HCT116 (cell line): Measurements from ENCODE around the gene CHCHD4. TPM values are rescaled to one million over a fixed set of nuclear protein-coding genes. Genes with fewer than 3 reads are reported as not detected.

ENCODE experiments used
- ATAC-seq: fragments of 200-7000 bp; cut with Tn5 transposase; 2 replicates; pipeline ENCODE4 v1.9.1; 2020; ENCODE audit warnings: mild to moderate bottlenecking, moderate library complexity
- BruUV-seq: library from RNA; stranded (reverse); fragments of 400-500 nt; replicated peaks from 2 replicates; lab custom pipeline; 2021; lab: Mats Ljungman, UMichigan
- CTCF ChIA-PET: fragments of 300-600 bp; sonication (Branson Sonifier 250); formaldehyde crosslinking; loops from one replicate; lab custom pipeline; 2021; ENCODE audit warnings: antibody characterized with exemption; lab: Charles Lee
- POLR2A ChIA-PET: fragments of 300-600, 350-600 bp; sonication (Branson Sonifier 250); formaldehyde crosslinking; loops from one replicate; lab custom pipeline; 2021; ENCODE audit warnings: antibody characterized with exemption; lab: Charles Lee
- RAD21 ChIA-PET, 2 experiments: fragments of 300-600 bp; sonication (Branson Sonifier 250); formaldehyde crosslinking; loops; one replicate each; lab custom pipeline; 2023; ENCODE audit warnings: low total read pairs in 2 of 2; ENCODE audit not compliant: uncharacterized antibody in 2 of 2, unreplicated experiment in 2 of 2, low non-redundant PET in 1 of 2; lab: Charles Lee
- DNase-seq: peaks from one replicate; pipeline ENCODE4 v3.0.0-alpha.2; 2010; ENCODE audit warnings: low read depth, low spot score
- H2AFZ ChIP-seq: fragments of 200-600 bp; shearing (Covaris generic), sonication (generic); 2 replicates; pipeline ENCODE4 v1.6.1; 2017; ENCODE audit warnings: low read depth, mixed run types, mixed read lengths, antibody characterized with exemption, low read length; ENCODE audit not compliant: poor library complexity, severe bottlenecking
- H3K27ac ChIP-seq: 2 replicates; pipeline ENCODE4 v1.5.1; 2012; ENCODE audit warnings: low read depth, low read length
- H3K27me3 ChIP-seq: fragments of 200-600 bp; sonication (generic); 2 replicates; pipeline ENCODE4 v1.6.1; 2016; ENCODE audit warnings: mixed run types, low read length, mixed read lengths; ENCODE audit not compliant: insufficient read depth
- H3K36me3 ChIP-seq, 2 experiments: fragments of 200-500 bp in 1 of 2; fragments of 200-600 bp in 1 of 2; sonication (Bioruptor generic) in 1 of 2; sonication (generic) in 1 of 2; 2 replicates each; pipeline versions ENCODE4 v1.5.1 to v1.6.1; 2014 to 2016; ENCODE audit warnings: low read length in 2 of 2, inconsistent platforms in 1 of 2, mixed read lengths in 1 of 2, mixed run types in 1 of 2; ENCODE audit not compliant: insufficient read depth in 2 of 2, control insufficient read depth in 1 of 2
- H3K4me1 ChIP-seq, 2 experiments: fragments of 200-600 bp in 1 of 2; sonication (generic) in 1 of 2; 2 replicates each; pipeline versions ENCODE4 v1.5.1 to v1.6.1; 2012 to 2017; ENCODE audit warnings: low read length in 2 of 2, inconsistent platforms in 1 of 2, mild to moderate bottlenecking in 1 of 2, mixed read lengths in 1 of 2, mixed run types in 1 of 2, moderate library complexity in 1 of 2; ENCODE audit not compliant: insufficient read depth in 2 of 2, control insufficient read depth in 1 of 2
- H3K4me2 ChIP-seq: fragments of 200-600 bp; sonication (generic); 2 replicates; pipeline ENCODE4 v1.6.1; 2017; ENCODE audit warnings: mixed run types, low read length, mixed read lengths
- H3K4me3 ChIP-seq, 2 experiments: fragments of 200-600 bp in 1 of 2; sonication (generic) in 1 of 2; replicated peaks in 1 of 2; 2 replicates each; pipeline ENCODE4 v1.5.1; 2011 to 2016; ENCODE audit warnings: low read length in 2 of 2, control low read depth in 1 of 2, low read depth in 1 of 2, mild to moderate bottlenecking in 1 of 2, mixed read lengths in 1 of 2, mixed run types in 1 of 2
- H3K79me2 ChIP-seq: fragments of 200-600 bp; sonication (generic); 2 replicates; pipeline ENCODE4 v1.6.1; 2017; ENCODE audit warnings: mild to moderate bottlenecking, mixed run types, low read length, moderate library complexity, mixed read lengths; ENCODE audit not compliant: insufficient read depth
- H3K9ac ChIP-seq: fragments of 200-600 bp; sonication (generic); 2 replicates; pipeline ENCODE4 v1.6.1; 2016; ENCODE audit warnings: low read length, mixed read lengths
- H3K9me2 ChIP-seq: fragments of 200-600 bp; sonication (generic), shearing (Covaris generic); 2 replicates; pipeline ENCODE4 v1.6.1; 2017; ENCODE audit warnings: mixed run types, mild to moderate bottlenecking, moderate library complexity; ENCODE audit not compliant: insufficient read depth
- H3K9me3 ChIP-seq, 2 experiments: fragments of 200-500 bp in 1 of 2; fragments of 200-600 bp in 1 of 2; sonication (Bioruptor generic) in 1 of 2; sonication (generic) in 1 of 2; 2 replicates each; pipeline ENCODE4 v1.6.1; 2014 to 2017; ENCODE audit warnings: low read length in 2 of 2, mixed read lengths in 2 of 2, inconsistent platforms in 1 of 2, low read depth in 1 of 2, mild to moderate bottlenecking in 1 of 2, mixed run types in 1 of 2, moderate library complexity in 1 of 2; ENCODE audit not compliant: control insufficient read depth in 1 of 2, insufficient read depth in 1 of 2
- H4K20me1 ChIP-seq: fragments of 200-600 bp; sonication (generic), shearing (Covaris generic); 2 replicates; pipeline ENCODE4 v1.6.1; 2017; ENCODE audit warnings: mixed run types, mild to moderate bottlenecking, moderate library complexity; ENCODE audit not compliant: insufficient read depth
- CBX3 ChIP-seq: IDR thresholded peaks from 2 replicates; pipeline ENCODE4 v1.6.1; 2012; ENCODE audit warnings: low read depth
- CEBPB ChIP-seq: IDR thresholded peaks from 2 replicates; pipeline ENCODE4 v1.6.1; 2012; ENCODE audit warnings: low read depth
- EGR1 ChIP-seq: IDR thresholded peaks from 2 replicates; pipeline ENCODE4 v1.6.1; 2012; ENCODE audit warnings: low read depth
- ELF1 ChIP-seq: IDR thresholded peaks from 2 replicates; pipeline ENCODE4 v1.6.1; 2012; ENCODE audit warnings: low read depth, borderline replicate concordance
- EZH2 ChIP-seq: fragments of 200-600 bp; sonication (generic); IDR thresholded peaks from 2 replicates; pipeline ENCODE4 v1.6.1; 2017; ENCODE audit warnings: antibody characterized with exemption, mixed run types
- EZH2phosphoT487 ChIP-seq: fragments of 200-600 bp; IDR thresholded peaks from 2 replicates; pipeline ENCODE4 v1.6.1; 2018; ENCODE audit warnings: antibody characterized with exemption, borderline replicate concordance
- FOSL1 ChIP-seq: IDR thresholded peaks from 2 replicates; pipeline ENCODE4 v1.6.1; 2012; ENCODE audit warnings: low read depth
- JUND ChIP-seq: IDR thresholded peaks from 2 replicates; pipeline ENCODE4 v1.6.1; 2012
- POLR2A ChIP-seq: IDR thresholded peaks from 2 replicates; pipeline ENCODE4 v1.7.0; 2011; ENCODE audit warnings: borderline replicate concordance; ENCODE audit not compliant: insufficient read depth, insufficient read length; ENCODE audit errors: extremely low read depth
- POLR2AphosphoS5 ChIP-seq: IDR thresholded peaks from 2 replicates; pipeline ENCODE4 v1.6.1; 2011; ENCODE audit warnings: mild to moderate bottlenecking, low read depth, low read length, moderate library complexity
- RAD21 ChIP-seq: IDR thresholded peaks from 2 replicates; pipeline ENCODE4 v1.6.1; 2012; ENCODE audit warnings: low read depth, mild to moderate bottlenecking
- SIN3A ChIP-seq: IDR thresholded peaks from 2 replicates; pipeline ENCODE4 v1.6.1; 2012; ENCODE audit warnings: low read depth
- TCF7L2 ChIP-seq: IDR thresholded peaks from 2 replicates; pipeline ENCODE4 v1.7.0; 2011; ENCODE audit warnings: borderline replicate concordance, inconsistent platforms; ENCODE audit not compliant: insufficient read depth, insufficient read length; ENCODE audit errors: extremely low read depth
- YY1 ChIP-seq: IDR thresholded peaks from 2 replicates; pipeline ENCODE4 v1.6.1; 2011; ENCODE audit warnings: low read length, low read depth, moderate library complexity, mild to moderate bottlenecking; ENCODE audit not compliant: insufficient replicate concordance; ENCODE audit errors: extremely low read depth
- ZFX ChIP-seq: fragments of 450-650 bp; IDR thresholded peaks from 2 replicates; pipeline ENCODE4 v1.6.1; 2017
- ZNF274 ChIP-seq: fragments of 200-500 bp; sonication (Bioruptor generic); IDR thresholded peaks from 2 replicates; pipeline ENCODE4 v1.6.1; 2014; ENCODE audit warnings: mild to moderate bottlenecking, low read depth, low read length, inconsistent platforms
- intact Hi-C: fragments of 100-400 bp; cut with micrococcal nuclease; formaldehyde crosslinking; loops from 2 replicates; pipeline ENCODE4 v1.10.0; 2022
- total RNA-seq: library from RNA; stranded (reverse); gene quantifications from one replicate; pipeline ENCODE4 v1.2.1, GENCODE V29; 2021; ENCODE audit not compliant: unreplicated experiment
- TF ChIP-seq, protein P1 (sequence below), 3 experiments: fragments of 200-600 bp in 1 of 3; sonication (generic) in 1 of 3; IDR thresholded peaks in 2 of 3; conservative IDR thresholded peaks in 1 of 3; 2 replicates each; pipeline ENCODE4 v1.5.1; 2012 to 2017; ENCODE audit warnings: low read depth in 2 of 3, low read length in 2 of 3, antibody characterized with exemption in 1 of 3, borderline replicate concordance in 1 of 3, control low read depth in 1 of 3, mild to moderate bottlenecking in 1 of 3, mixed read lengths in 1 of 3, mixed run types in 1 of 3, moderate library complexity in 1 of 3; ENCODE audit not compliant: insufficient read depth in 1 of 3
- TF ChIP-seq, protein P2 (sequence below): IDR thresholded peaks from 2 replicates; pipeline ENCODE4 v1.6.1; 2012; ENCODE audit warnings: low read depth
- TF ChIP-seq, protein P3 (sequence below): IDR thresholded peaks from 2 replicates; pipeline ENCODE4 v1.6.1; 2012
- TF ChIP-seq, protein P4 (sequence below): IDR thresholded peaks from 2 replicates; pipeline ENCODE4 v1.6.1; 2012

The CHCHD4 gene
- total RNA-seq, 1 experiment from 2014 or later: 24.6 TPM

DNA sequence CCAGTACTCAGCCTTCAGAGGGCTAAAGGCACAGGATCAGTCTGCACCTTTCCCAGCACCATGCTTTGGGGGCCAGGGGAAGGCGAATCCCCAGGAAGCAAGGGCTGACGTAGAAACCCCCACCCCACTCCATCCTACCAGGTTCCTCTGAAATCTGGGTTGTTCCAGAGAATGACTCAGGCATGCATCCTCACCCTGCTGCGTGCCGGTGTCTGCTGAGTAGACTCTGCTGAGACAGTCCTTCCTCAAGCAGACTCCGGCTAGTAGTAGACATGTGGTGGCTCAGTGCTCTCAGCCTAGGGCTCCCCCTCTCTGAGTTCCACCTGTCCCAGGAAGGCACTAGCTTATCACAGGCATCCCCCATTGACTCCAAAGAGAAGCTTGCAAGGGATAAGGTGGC lies 9.2 kb upstream of the CHCHD4 start:
- no TSS peak for BruUV-seq
- ChIA-PET POLR2A (interaction anchor here (2.3 kb wide), 1 partner anchor 9 kb away, joined by 8 read pairs; the partner anchor contains the start of genes CHCHD4 and TMEM43), CTCF (no interaction called here), RAD21 (no interaction called here)
- TF ChIP-seq POLR2AphosphoS5 (no peak), EGR1 (no peak), EZH2 (no peak), JUND (no peak), POLR2A (no peak), RAD21 (no peak), FOSL1 (no peak), ZFX (no peak), YY1 (no peak), EZH2phosphoT487 (no peak), ZNF274 (no peak), SIN3A (no peak), CBX3 (no peak), TCF7L2 (no peak), CEBPB (no peak), ELF1 (no peak)
- TF ChIP-seq, protein P1, sequence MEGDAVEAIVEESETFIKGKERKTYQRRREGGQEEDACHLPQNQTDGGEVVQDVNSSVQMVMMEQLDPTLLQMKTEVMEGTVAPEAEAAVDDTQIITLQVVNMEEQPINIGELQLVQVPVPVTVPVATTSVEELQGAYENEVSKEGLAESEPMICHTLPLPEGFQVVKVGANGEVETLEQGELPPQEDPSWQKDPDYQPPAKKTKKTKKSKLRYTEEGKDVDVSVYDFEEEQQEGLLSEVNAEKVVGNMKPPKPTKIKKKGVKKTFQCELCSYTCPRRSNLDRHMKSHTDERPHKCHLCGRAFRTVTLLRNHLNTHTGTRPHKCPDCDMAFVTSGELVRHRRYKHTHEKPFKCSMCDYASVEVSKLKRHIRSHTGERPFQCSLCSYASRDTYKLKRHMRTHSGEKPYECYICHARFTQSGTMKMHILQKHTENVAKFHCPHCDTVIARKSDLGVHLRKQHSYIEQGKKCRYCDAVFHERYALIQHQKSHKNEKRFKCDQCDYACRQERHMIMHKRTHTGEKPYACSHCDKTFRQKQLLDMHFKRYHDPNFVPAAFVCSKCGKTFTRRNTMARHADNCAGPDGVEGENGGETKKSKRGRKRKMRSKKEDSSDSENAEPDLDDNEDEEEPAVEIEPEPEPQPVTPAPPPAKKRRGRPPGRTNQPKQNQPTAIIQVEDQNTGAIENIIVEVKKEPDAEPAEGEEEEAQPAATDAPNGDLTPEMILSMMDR (IDR thresholded peaks at IDR 0.05 in 2 of 3, conservative IDR thresholded peaks at IDR 0.05 in 1 of 3; ENCODE audit: borderline replicate concordance in 1 of 3, insufficient read depth in 1 of 3, low read depth in 2 of 3, low read length in 2 of 3): no peak
- TF ChIP-seq, protein P2, sequence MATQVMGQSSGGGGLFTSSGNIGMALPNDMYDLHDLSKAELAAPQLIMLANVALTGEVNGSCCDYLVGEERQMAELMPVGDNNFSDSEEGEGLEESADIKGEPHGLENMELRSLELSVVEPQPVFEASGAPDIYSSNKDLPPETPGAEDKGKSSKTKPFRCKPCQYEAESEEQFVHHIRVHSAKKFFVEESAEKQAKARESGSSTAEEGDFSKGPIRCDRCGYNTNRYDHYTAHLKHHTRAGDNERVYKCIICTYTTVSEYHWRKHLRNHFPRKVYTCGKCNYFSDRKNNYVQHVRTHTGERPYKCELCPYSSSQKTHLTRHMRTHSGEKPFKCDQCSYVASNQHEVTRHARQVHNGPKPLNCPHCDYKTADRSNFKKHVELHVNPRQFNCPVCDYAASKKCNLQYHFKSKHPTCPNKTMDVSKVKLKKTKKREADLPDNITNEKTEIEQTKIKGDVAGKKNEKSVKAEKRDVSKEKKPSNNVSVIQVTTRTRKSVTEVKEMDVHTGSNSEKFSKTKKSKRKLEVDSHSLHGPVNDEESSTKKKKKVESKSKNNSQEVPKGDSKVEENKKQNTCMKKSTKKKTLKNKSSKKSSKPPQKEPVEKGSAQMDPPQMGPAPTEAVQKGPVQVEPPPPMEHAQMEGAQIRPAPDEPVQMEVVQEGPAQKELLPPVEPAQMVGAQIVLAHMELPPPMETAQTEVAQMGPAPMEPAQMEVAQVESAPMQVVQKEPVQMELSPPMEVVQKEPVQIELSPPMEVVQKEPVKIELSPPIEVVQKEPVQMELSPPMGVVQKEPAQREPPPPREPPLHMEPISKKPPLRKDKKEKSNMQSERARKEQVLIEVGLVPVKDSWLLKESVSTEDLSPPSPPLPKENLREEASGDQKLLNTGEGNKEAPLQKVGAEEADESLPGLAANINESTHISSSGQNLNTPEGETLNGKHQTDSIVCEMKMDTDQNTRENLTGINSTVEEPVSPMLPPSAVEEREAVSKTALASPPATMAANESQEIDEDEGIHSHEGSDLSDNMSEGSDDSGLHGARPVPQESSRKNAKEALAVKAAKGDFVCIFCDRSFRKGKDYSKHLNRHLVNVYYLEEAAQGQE: no peak
- TF ChIP-seq, protein P3, sequence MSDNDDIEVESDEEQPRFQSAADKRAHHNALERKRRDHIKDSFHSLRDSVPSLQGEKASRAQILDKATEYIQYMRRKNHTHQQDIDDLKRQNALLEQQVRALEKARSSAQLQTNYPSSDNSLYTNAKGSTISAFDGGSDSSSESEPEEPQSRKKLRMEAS: no peak
- TF ChIP-seq, protein P4, sequence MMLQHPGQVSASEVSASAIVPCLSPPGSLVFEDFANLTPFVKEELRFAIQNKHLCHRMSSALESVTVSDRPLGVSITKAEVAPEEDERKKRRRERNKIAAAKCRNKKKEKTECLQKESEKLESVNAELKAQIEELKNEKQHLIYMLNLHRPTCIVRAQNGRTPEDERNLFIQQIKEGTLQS: no peak
- intact Hi-C loops: no loop called here
- Histone ChIP-seq H3K4me3 (no peak overlapping the region), H3K9ac (no peak overlapping the region), H3K79me2 (peaks cover 8% of the 10 kb centered on the region), H3K4me2 (no peak overlapping the region), H3K27me3 (no peaks in the 10 kb centered on the region), H3K9me3 (no peaks in the 10 kb centered on the region), H3K36me3 (peaks cover 22 to 48% of the 10 kb centered on the region in 2 experiments; a peak in 3 of 4 replicates), H2AFZ (no peak overlapping the region), H3K4me1 (peaks cover 6 to 14% of the 10 kb centered on the region in 2 experiments; a peak in 3 of 4 replicates), H4K20me1 (no peaks in the 10 kb centered on the region), H3K27ac (no peak overlapping the region), H3K9me2 (no peaks in the 10 kb centered on the region)
- no peak for DNase-seq
- no peak for ATAC-seq
